ENCODE measurements around the gene UBE2L5. TPM values are rescaled to one million over a fixed set of nuclear protein-coding genes. Genes with fewer than 3 reads are reported as not detected.
"Not testable (repeated sequence)": the region's sequence is repeated elsewhere in the genome, so short reads cannot be mapped to it uniquely, and the experiment has no call there.

Gene UBE2L5
- total RNA-seq, 1 donor from 2014 or later = not detected

DNA sequence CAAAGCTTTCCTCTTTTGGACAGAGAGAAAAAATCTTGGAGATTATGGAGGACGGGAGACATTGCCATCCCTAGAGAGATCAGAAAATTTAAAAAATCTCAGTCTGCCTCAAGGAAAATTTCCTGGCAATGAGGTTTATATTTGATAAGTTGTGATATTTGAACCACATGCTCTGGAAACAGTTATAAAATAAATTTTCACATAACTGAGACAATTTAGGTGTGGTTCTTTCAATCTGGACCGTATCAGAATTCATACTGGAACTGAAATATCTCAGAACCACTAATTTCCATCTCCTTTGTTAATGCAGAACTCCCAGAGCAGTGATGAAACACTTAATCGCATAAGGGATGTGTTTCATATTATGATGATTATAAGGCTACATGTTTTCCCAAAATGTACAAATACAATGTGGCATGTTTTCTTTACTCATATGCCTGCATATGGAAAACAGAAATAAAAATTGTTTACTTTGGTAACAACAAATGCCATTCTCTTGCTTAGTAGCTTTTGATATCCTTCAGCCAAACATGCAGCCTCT lies 13.7 kb downstream of the UBE2L5 start:
- intact Hi-C loops (cut with micrococcal nuclease) = no loop called here

DNA sequence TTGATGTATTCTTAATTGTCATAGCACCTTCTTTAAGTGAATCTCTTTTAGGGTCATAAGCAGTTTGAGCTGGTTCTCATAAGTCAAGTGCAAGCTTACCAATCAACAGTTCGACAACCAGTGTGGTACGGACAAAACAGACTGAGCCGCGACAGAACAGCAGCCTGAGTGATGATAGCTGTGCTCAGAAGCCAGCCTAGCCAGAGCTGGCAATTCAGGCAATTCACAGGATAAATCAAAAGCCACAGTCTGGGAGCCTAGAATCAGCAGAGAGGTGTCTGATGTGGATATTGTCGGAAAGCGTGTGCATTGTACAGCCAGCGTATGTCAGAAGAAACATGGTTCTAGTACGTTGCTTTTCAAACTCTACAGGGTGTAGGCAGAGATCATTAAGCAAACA lies 14.9 kb downstream of the UBE2L5 start:
- intact Hi-C loops (cut with micrococcal nuclease) = no loop called here

- intact Hi-C loops (cut with micrococcal nuclease) = no loop called here
These were observed 16.0 kb downstream of the UBE2L5 start for GRCh38 chr13:30438286-30438685.

DNA sequence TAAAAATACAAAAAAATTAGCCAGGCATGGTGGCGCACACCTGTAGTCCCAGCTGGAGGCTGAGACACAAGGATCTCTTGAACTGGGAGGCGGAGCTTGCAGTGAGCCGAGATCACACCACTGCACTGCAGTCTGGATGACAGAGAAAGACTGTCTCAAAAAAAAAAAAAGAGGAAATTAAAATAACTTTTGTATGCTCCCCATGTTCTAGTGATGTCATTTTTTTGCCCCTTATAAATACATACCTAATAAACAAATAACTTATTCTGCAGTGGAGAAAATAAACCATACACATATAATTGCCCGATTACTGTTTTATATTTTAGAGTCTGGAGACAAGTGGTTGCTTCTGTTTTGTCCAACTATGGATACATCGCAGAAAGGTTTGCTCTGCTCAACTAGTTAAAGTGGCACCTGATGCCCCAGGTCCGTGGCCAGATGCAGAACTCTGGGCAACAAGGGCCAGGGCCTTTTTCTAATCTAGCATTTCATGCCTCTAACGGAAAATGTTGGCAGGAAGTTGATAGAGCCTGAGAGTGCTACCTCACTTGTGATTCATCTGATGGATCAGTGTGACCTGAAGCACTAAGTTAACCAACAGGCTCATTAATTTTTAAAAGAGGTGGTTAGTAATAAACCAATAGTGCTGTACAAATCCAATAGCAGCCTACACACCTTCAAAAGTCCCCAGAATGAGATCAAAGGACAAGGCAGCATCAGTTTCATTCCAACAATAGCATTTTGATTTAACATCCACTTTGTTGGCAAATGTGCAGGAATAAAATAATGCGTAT lies 18.8 kb downstream of the UBE2L5 start:
- intact Hi-C loops (cut with micrococcal nuclease) = loop anchor here (2.0 kb wide), 1 partner anchor 14 kb away; no protein-coding TSS in a partner anchor

GRCh38 chr13:30442926-30443325 lies 20.6 kb downstream of the UBE2L5 start:
- intact Hi-C loops (cut with micrococcal nuclease) = no loop called here

DNA sequence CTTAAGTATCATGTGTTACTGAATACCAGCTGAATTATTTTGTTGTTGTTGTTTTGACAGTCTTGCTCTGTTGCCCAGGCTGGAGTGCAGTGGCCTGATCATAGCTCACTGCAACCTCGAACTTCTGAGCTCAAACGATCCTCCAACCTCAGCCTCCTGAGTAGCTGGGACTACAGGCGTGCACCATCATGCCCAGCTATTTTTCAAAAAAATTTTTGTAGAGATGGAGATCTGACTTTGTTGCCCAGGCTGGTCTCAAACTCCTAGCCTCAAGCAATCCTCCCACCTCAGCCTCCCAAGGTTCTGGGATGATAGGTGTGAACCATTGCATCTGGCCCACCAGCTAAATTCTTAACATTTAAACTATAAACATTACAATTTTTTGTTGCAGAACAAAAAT lies 21.2 kb downstream of the UBE2L5 start:
- intact Hi-C loops (cut with micrococcal nuclease) = not testable (repeated sequence)

DNA sequence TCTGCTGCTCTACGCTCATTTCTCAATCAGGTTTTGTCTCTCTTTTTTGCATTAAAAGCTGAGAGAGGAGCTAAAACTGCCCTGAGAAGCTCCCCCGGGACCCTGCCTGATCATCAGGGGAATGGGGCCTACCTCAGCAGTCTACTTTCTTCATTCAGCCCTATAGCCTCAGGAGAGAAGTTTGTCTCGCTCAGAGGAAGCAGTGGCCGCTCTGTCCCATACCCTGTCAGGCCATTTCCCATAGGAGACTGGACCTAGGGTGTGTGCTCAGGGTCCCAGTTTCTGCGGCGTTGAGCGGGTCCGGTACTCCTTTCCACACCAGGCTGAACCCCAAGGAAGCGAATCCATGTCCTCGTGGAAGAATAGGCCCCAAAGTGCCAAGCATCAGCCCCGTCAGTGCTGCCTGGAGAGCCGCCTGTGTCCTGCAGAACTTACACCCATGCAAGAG lies 21.7 kb downstream of the UBE2L5 start:
- intact Hi-C loops (cut with micrococcal nuclease) = no loop called here

DNA sequence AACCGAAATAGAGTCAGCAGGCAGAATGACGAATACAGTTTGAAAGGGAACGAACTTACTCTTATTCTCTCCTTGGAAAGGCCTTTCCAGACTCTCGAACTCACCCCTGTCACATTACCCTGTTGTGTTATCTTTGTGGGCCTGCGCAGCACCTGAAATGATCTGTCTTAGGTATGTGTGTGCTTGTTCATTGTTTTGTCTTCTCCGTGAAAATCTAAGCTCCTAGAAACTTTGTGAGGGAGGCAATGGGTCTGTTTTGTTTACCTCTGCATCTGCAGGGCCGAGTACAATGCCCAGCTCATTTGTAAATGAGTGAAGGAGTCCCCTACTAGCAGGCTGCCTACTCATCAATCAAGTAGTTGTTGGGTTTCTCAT lies 23.8 kb downstream of the UBE2L5 start:
- intact Hi-C loops (cut with micrococcal nuclease) = no loop called here

- intact Hi-C loops (cut with micrococcal nuclease) = no loop called here
These were observed 26.1 kb downstream of the UBE2L5 start for GRCh38 chr13:30448441-30448840.

DNA sequence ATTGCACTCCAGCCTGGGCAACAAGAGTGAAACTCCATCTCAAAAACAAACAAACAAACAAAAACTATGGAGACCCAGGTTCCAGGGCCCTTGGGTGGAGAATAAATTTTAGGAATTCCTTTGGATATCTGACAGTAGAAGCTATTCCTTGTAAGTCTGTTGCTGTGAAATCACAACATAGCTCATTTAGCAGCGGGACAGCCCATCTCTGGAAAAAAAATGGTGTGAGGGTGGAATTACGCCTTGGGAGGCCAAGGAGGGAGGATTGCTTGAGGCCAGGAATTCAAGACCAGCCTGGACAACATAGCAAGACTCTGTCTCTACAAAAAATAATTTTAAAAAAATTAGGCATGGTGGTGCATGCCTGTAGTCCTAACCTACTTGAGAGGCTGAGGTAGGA lies 27.8 kb downstream of the UBE2L5 start:
- intact Hi-C loops (cut with micrococcal nuclease) = loop anchor here (5.0 kb wide), 1 partner anchor 417 kb away; no protein-coding TSS in a partner anchor

GRCh38 chr13:30451476-30451875 lies 29.2 kb downstream of the UBE2L5 start:
- intact Hi-C loops (cut with micrococcal nuclease) = loop anchor here (5.0 kb wide), 1 partner anchor 416 kb away; no protein-coding TSS in a partner anchor

DNA sequence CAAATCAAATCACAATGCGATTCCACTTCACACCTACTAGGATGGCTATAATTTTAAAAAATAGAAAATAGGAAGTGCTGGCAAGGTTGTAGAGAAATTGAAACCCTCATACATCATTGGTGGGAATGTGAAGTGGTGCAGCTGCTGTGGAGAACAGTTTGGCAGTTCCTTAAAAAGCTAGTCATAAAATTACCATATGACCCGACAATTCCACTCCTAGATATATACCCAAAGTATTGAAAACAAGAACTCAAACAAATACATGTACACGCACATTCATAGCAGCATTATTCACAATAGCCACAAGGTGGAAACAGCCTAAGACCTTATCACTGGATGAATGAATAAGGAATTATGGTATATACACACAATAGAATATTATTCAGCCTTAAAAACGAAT lies 31.4 kb downstream of the UBE2L5 start:
- intact Hi-C loops (cut with micrococcal nuclease) = loop anchor here (2.0 to 5.0 kb wide), 2 partner anchors 13 to 414 kb away; no protein-coding TSS in a partner anchor

GRCh38 chr13:30454991-30455390 lies 32.7 kb downstream of the UBE2L5 start:
- intact Hi-C loops (cut with micrococcal nuclease) = loop anchor here (2.0 to 5.0 kb wide), 2 partner anchors 14 to 412 kb away; no protein-coding TSS in a partner anchor

- intact Hi-C loops (cut with micrococcal nuclease) = no loop called here
These were observed 34.0 kb downstream of the UBE2L5 start for GRCh38 chr13:30456290-30456689.

GRCh38 chr13:30457306-30457891 lies 35.1 kb downstream of the UBE2L5 start:
- intact Hi-C loops (cut with micrococcal nuclease) = no loop called here

GRCh38 chr13:30461279-30462066 lies 39.2 kb downstream of the UBE2L5 start:
- intact Hi-C loops (cut with micrococcal nuclease) = loop anchor here (1.0 to 10.0 kb wide), 5 partner anchors 53 to 867 kb away; partner anchors contain the start of gene SLC7A1

DNA sequence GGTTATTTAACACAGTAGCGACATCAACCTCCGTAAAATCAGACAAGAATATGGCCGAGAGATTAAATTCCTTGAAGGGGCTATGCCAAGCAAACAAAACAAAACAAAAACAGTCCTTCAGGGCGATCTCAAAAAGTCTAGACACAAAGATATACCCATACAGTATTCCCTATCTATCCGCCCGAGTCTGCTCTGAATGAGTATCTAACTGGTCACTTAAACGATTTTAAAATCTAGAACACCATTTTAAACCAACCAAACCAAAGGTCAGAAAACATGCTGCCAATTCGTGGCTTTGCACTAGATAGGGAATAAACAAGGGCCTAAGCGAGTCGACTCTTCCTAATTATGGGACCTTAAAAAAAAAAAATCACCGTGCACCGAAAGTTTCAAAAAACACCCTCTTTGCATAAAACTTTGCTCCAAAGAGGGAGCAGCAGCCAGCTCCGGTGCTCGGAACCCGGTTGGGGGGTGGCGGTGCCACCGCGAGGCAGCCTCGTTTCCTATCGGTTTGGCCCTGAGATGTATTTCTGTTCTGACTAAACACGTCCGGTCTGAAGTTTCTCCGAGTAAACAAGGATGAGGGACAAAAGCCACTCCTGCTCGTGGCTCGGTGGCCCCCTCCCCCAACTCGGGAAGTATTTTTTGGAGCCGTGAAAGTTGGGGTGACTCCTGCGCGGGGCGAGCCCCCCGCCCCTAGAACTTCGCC lies 41.6 kb downstream of the UBE2L5 start:
- intact Hi-C loops (cut with micrococcal nuclease) = loop anchor here (1.0 to 10.0 kb wide), 6 partner anchors 69 to 869 kb away; partner anchors contain the start of gene SLC7A1

GRCh38 chr13:30464496-30465342 lies 42.4 kb downstream of the UBE2L5 start:
- intact Hi-C loops (cut with micrococcal nuclease) = loop anchor here (1.0 to 10.0 kb wide), 12 partner anchors 56 to 870 kb away; partner anchors contain the start of genes SLC7A1, UBL3 and USPL1

DNA sequence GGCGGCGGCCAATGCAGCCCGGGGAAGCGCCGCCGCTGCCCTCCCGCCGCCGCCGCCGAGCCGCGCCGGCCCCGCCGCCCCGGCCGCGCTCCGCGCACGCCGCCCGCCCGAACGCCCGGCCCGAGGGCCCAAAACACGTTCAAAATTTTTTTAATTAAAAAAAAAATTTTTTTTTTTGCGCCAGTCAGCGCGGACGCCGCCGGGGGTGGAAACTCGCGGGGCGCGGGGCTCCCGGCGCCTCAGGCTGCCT lies 43.0 kb downstream of the UBE2L5 start:
- intact Hi-C loops (cut with micrococcal nuclease) = loop anchor here (1.0 to 10.0 kb wide), 7 partner anchors 57 to 870 kb away; partner anchors contain the start of genes SLC7A1, UBL3 and USPL1
